Memory B cell (primary cell): ENCODE measurements around the gene TAGLN.
"Not testable (repeated sequence)": the region's sequence is repeated elsewhere in the genome, so short reads cannot be mapped to it uniquely, and the experiment has no call there.

Source experiments
- ATAC-seq: fragments of 150-1000 bp; cut with Tn5 transposase; 2 replicates; pipeline ENCODE4 v1.10.0; 2021; ENCODE audit warnings: low read depth, mild to moderate bottlenecking, moderate library complexity
- DNase-seq, 2 donors: peaks; one replicate each; pipeline ENCODE4 v3.0.0; 2022; ENCODE audit warnings: low spot score in 2 of 2
- H3K27ac Mint-ChIP-seq: one replicate; pipeline ENCODE4 v1.8.0; 2022; ENCODE audit warnings: mild to moderate bottlenecking, moderate library complexity, mixed read lengths
- H3K27me3 Mint-ChIP-seq: one replicate; pipeline ENCODE4 v1.8.0; 2022; ENCODE audit warnings: mixed read lengths
- H3K36me3 Mint-ChIP-seq: one replicate; pipeline ENCODE4 v1.8.0; 2022; ENCODE audit warnings: mild to moderate bottlenecking, mixed read lengths
- H3K4me1 Mint-ChIP-seq: one replicate; pipeline ENCODE4 v1.8.0; 2022; ENCODE audit warnings: mixed read lengths
- H3K4me3 Mint-ChIP-seq: one replicate; pipeline ENCODE4 v1.8.0; 2022; ENCODE audit warnings: mild to moderate bottlenecking, moderate library complexity, mixed read lengths
- H3K9me3 Mint-ChIP-seq: one replicate; pipeline ENCODE4 v1.8.0; 2022; ENCODE audit warnings: mixed read lengths

Gene TAGLN

DNA sequence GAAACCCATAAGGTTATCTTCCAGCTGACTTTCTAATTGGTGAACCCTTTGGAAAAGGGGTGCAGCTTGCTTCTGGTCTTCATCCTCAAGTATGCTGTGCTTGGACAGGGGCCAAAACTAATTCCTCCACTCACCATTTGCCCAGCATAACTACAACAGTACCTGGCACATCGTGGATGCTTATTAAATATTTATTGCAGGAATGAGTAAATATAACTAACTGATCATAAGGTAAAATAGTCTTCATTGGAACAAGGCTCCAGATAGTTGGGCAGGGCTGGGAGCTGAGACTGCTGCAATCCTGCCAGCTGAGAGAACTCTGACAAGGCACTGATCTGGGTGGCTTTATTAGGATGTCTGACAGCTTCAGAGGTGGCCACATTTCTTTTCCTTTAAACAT is 23.0 kb upstream of the TAGLN start:
- H3K36me3 Mint-ChIP-seq: no peaks in the 10 kb centered on the region
- no peaks in the 10 kb centered on the region for H3K27me3 Mint-ChIP-seq
- H3K9me3 Mint-ChIP-seq: no peaks in the 10 kb centered on the region
- DNase-seq: no peak
- H3K4me1 Mint-ChIP-seq: peaks cover 21% of the 10 kb centered on the region
- no peak for ATAC-seq
- H3K27ac Mint-ChIP-seq: no peak overlapping the region
- H3K4me3 Mint-ChIP-seq: no peak overlapping the region

GRCh38 chr11:117177534-117178209 is 21.5 kb upstream of the TAGLN start:
- Mint-ChIP-seq H3K9me3 (no peaks in the 10 kb centered on the region), H3K27ac (peak overlapping the region; percentile 93), H3K27me3 (no peaks in the 10 kb centered on the region), H3K36me3 (peaks cover 3% of the 10 kb centered on the region), H3K4me1 (peaks cover 22% of the 10 kb centered on the region), H3K4me3 (peak overlapping the region; percentile 96)
- ATAC-seq: no peak
- no peak for DNase-seq

GRCh38 chr11:117178210-117179034 is 20.7 kb upstream of the TAGLN start, which contains the start of gene SIDT2:
TSS of gene SIDT2 (plus strand) at chr11:117178743. CDS start at chr11:117179264, 521 bp downstream.
- no peaks in the 10 kb centered on the region for H3K27me3 Mint-ChIP-seq
- peak within 1 kb of the TSS; percentile 93 for H3K27ac Mint-ChIP-seq
- H3K9me3 Mint-ChIP-seq: no peaks in the 10 kb centered on the region
- peak within 1 kb of the TSS; percentile 96 for H3K4me3 Mint-ChIP-seq
- peak; percentile 70 to 77 for DNase-seq
- peaks cover 4% of the 10 kb centered on the region for H3K36me3 Mint-ChIP-seq
- peaks cover 22% of the 10 kb centered on the region for H3K4me1 Mint-ChIP-seq
- ATAC-seq: peak; percentile 87

DNA sequence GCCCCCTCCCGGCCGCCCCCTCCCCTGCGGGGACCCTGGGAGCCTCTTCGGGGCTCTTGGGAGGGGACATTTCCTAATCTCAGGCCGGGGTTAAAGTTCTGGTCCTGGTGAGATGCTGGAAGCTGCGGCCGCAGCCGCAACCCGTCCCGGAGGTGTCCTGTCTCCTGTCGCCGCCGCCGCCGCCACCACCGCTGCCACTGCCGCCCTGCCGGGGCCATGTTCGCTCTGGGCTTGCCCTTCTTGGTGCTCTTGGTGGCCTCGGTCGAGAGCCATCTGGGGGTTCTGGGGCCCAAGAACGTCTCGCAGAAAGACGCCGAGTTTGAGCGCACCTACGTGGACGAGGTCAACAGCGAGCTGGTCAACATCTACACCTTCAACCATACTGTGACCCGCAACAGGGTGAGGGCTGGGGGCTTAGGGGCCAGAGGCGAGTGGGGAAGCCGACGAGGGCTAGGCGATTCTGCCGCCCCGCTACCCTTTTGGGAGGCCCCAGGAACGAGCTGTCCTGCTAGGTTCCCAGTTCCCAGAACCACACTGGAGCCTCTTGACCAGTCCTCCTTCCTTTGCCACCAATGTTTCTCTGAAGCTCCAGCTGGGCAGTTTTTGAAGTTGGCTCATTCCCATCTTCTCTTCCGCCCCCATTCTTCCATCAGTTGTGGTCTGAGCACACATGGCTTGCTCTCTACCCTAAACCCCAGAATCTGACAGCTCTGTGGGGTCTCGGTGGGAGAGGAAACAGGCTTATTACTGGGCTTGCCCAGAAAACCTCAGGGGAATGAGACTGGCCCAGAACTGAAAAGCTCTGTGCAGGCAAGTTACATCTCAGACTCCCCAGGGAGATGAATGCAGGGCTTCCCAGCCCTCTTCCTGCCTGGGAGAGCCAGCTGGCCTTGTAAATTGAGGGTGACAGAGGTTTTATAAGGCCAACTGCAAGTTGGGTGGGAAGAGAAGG is 19.8 kb upstream of the TAGLN start:
- peaks cover 26% of the 10 kb centered on the region for H3K4me1 Mint-ChIP-seq
- H3K27ac Mint-ChIP-seq: peak overlapping the region; percentile 93
- H3K36me3 Mint-ChIP-seq: peaks cover 8% of the 10 kb centered on the region
- H3K9me3 Mint-ChIP-seq: no peaks in the 10 kb centered on the region
- peak overlapping the region; percentile 96 for H3K4me3 Mint-ChIP-seq
- DNase-seq (peak in 1 of 2 donors; percentile 34), ATAC-seq (peak; percentile 50)
- no peaks in the 10 kb centered on the region for H3K27me3 Mint-ChIP-seq

- H3K36me3 Mint-ChIP-seq: peaks cover 8% of the 10 kb centered on the region
- no peaks in the 10 kb centered on the region for H3K9me3 Mint-ChIP-seq
- ATAC-seq: no peak
- H3K27me3 Mint-ChIP-seq: no peaks in the 10 kb centered on the region
- peaks cover 26% of the 10 kb centered on the region for H3K4me1 Mint-ChIP-seq
- peak overlapping the region; percentile 93 for H3K27ac Mint-ChIP-seq
- DNase-seq: no peak
- H3K4me3 Mint-ChIP-seq: peak overlapping the region; percentile 96
Observed at GRCh38 chr11:117180020-117180419, 19.1 kb upstream of the TAGLN start.

- no peaks in the 10 kb centered on the region for H3K27me3 Mint-ChIP-seq
- ATAC-seq: peak; percentile 57
- peak; percentile 67 to 69 for DNase-seq
- H3K36me3 Mint-ChIP-seq: peaks cover 10% of the 10 kb centered on the region
- H3K4me1 Mint-ChIP-seq: peaks cover 31% of the 10 kb centered on the region
- peak overlapping the region; percentile 93 for H3K27ac Mint-ChIP-seq
- no peaks in the 10 kb centered on the region for H3K9me3 Mint-ChIP-seq
- H3K4me3 Mint-ChIP-seq: peak overlapping the region; percentile 67
Observed at GRCh38 chr11:117180661-117181585, 18.2 kb upstream of the TAGLN start.

GRCh38 chr11:117181586-117182550 is 17.3 kb upstream of the TAGLN start:
- Mint-ChIP-seq H3K4me3 (no peak overlapping the region), H3K9me3 (no peaks in the 10 kb centered on the region), H3K27ac (no peak overlapping the region), H3K27me3 (no peaks in the 10 kb centered on the region), H3K36me3 (peaks cover 14% of the 10 kb centered on the region), H3K4me1 (peaks cover 39% of the 10 kb centered on the region)
- DNase-seq: no peak
- ATAC-seq: no peak

DNA sequence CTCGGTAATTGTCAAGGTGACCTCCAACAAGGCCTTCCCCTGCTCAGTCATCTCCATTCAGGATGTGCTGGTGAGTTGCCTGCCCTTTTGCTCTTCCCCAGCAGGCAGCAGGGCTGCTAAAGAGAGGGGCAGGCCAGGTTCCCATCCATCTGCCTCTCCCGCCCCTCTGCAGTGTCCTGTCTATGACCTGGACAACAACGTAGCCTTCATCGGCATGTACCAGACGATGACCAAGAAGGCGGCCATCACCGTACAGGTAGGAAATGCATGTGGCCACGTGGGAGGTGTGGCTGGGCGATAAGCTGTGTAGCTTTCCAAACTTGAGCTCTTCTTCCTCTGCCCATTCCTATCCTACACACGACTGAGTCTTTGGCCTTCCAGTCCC is 16.6 kb upstream of the TAGLN start:
- peaks cover 45% of the 10 kb centered on the region for H3K4me1 Mint-ChIP-seq
- DNase-seq (no peak), ATAC-seq (no peak)
- H3K4me3 Mint-ChIP-seq: no peak overlapping the region
- no peaks in the 10 kb centered on the region for H3K27me3 Mint-ChIP-seq
- peaks cover 19% of the 10 kb centered on the region for H3K36me3 Mint-ChIP-seq
- H3K9me3 Mint-ChIP-seq: no peaks in the 10 kb centered on the region
- H3K27ac Mint-ChIP-seq: no peak overlapping the region

DNA sequence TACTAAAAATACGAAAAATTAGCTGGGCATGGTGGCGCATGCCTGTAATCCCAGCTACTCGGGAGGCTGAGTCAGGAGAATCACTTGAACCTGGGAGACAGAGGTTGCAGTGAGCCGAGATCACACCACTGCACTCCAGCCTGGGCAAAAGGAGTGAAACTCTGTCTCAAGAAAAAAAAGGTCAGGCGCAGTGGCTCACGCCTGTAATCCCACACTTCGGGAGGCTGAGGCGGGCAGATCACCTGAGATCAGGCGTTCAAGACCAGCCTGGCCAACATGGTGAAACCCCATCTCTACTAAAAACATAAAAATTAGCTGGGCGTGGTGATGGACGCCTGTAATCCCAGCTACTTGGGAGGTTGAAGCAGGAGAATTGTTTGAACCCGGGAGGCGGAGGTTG is 16.0 kb upstream of the TAGLN start:
- peaks cover 48% of the 10 kb centered on the region for H3K4me1 Mint-ChIP-seq
- ATAC-seq, H3K4me3 Mint-ChIP-seq, H3K9me3 Mint-ChIP-seq, H3K27ac Mint-ChIP-seq, H3K27me3 Mint-ChIP-seq, DNase-seq: not testable (repeated sequence)
- peaks cover 19% of the 10 kb centered on the region for H3K36me3 Mint-ChIP-seq

- no peaks in the 10 kb centered on the region for H3K9me3 Mint-ChIP-seq
- no peaks in the 10 kb centered on the region for H3K27me3 Mint-ChIP-seq
- no peak overlapping the region for H3K4me3 Mint-ChIP-seq
- H3K36me3 Mint-ChIP-seq: peaks cover 19% of the 10 kb centered on the region
- H3K4me1 Mint-ChIP-seq: peaks cover 55% of the 10 kb centered on the region
- ATAC-seq (no peak), DNase-seq (no peak)
- no peak overlapping the region for H3K27ac Mint-ChIP-seq
Observed at GRCh38 chr11:117183724-117184349, 15.3 kb upstream of the TAGLN start.

GRCh38 chr11:117185736-117186430 is 13.3 kb upstream of the TAGLN start:
- H3K27me3 Mint-ChIP-seq: no peaks in the 10 kb centered on the region
- peak; percentile 33 for ATAC-seq
- H3K9me3 Mint-ChIP-seq: no peaks in the 10 kb centered on the region
- H3K4me1 Mint-ChIP-seq: peaks cover 56% of the 10 kb centered on the region
- peaks cover 27% of the 10 kb centered on the region for H3K36me3 Mint-ChIP-seq
- DNase-seq: no peak
- H3K27ac Mint-ChIP-seq: peak overlapping the region; percentile 98
- peak overlapping the region; percentile 80 for H3K4me3 Mint-ChIP-seq
